ENCODE measurements around the gene LYZL1.
A peak's percentile ranks its signal among the peaks of the same experiment; 100 is the strongest.
"Not testable (repeated sequence)": the region's sequence is repeated elsewhere in the genome, so short reads cannot be mapped to it uniquely, and the experiment has no call there.

The LYZL1 gene

DNA sequence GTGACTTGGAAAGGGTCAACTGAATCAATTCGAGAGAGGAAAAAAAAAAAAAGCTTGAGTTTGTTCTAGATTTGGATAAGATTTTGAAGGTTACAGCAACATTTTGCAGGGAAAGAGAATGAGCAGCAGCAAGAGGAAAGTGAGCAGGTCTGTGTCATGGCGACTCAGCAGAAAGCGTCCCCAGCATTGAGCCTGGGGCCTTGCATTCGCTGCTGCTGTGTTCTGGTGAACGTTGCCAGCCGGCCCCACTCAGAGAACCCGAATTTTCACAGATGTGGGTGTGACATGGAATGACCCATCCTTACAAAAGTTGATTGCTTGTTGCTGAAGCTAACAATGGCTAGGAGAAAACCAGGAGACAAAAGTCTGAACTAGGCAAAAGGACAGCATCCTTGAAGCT, 21.6 kb downstream of the LYZL1 start:
- not testable (repeated sequence) for DNase-seq

DNA sequence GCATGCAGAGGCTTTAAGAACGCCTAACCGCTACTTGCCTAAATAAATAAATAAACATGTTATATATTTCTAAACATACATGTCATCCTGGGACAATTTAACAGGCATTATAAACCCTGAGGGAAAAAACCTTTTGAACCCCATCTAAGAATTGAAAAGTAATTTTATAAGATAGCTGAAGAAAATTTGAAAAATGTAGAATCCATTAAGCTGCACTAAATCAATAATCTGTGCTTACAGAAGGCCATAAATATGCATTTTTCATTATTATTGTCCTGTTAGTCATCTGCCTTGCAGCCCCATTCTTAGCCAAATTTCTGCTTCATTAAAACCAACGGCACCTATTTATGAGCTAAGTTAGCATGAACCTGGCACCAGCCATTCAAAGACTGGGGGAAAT, 24.2 kb downstream of the LYZL1 start:
- DNase-seq = no peak

GRCh38 chr10:29314726-29315125, 25.9 kb downstream of the LYZL1 start:
- DNase-seq = no peak

GRCh38 chr10:29315814-29316213, 26.9 kb downstream of the LYZL1 start:
- no peak for DNase-seq

DNA sequence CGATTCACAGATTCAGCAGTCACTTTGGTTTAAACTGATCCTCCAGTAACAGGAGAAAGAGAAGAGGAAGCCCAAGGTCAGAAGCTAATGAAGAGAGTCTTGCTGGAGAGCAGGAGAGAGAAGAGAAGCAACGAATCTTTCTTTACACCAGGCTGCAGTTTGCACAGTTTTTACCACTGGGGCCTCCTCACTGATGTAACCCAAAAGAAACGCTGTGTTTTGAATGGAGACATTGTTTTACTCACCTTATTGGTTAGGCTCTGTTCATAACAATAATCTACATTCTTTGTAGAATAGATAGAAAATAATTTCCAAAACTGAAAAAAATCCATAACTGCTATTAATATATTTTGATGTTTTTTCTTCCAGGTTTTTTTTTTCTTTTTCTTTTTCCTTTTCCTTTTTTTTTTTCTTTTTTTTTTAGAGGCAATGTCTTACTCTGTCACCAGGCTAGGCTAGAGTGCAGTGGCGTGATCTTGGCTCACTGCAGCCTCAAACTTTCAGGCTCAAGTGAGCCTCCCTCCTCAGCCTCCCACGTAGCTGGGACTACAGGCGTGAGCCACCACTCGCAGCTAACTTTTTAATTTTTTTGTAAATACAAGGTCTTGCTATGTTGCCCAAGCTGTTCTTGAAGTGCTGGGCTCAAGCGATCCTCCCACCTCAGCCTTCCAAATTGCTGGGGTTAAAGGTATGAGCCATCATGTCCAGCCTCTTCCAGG, 27.6 kb downstream of the LYZL1 start:
- DNase-seq = no peak

DNA sequence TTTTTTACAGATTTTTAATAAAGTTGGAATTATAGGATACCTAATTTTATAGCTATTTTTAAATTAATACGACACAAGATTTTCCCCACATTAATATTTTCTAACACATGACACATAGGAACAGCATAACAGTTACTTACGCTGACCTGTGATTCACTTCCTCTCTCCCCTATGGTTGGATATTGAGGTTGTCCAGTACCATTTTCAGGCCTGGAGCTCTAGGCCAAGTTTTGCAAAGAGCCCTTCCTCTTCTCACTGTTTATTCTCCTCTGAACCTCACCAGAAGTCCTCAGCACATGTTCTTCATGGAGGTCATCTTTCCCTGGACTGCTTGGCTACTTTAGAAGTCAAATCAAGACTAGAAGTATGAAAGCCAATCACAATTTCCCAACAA, 28.2 kb downstream of the LYZL1 start:
- DNase-seq = no peak

GRCh38 chr10:29317423-29318021, 28.7 kb downstream of the LYZL1 start:
- no peak for DNase-seq

- peak; percentile 63 for DNase-seq
These were observed 29.5 kb downstream of the LYZL1 start for GRCh38 chr10:29318141-29319071.

GRCh38 chr10:29319205-29319781, 30.4 kb downstream of the LYZL1 start:
- DNase-seq = no peak

DNA sequence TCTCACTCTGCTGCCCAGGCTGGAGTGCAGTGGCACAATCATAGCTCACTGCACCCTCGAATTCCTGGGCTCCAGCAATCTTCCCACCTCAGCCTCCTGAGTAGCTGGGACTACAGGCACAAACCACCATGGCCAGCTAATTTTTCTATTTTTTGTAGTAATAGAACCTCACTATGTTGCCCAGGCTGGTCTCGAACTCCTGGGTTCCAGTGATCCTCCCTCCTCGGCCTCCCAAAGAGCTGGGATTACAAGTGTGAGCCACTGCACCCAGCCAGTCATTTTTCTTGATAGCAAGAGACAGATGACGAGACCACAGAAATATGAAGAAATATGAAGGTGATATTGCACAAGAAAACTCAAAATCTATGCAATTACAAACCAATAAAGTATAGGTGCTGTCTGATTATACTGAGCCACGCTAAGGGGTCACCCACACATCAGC, 31.8 kb downstream of the LYZL1 start:
- not testable (repeated sequence) for DNase-seq

DNA sequence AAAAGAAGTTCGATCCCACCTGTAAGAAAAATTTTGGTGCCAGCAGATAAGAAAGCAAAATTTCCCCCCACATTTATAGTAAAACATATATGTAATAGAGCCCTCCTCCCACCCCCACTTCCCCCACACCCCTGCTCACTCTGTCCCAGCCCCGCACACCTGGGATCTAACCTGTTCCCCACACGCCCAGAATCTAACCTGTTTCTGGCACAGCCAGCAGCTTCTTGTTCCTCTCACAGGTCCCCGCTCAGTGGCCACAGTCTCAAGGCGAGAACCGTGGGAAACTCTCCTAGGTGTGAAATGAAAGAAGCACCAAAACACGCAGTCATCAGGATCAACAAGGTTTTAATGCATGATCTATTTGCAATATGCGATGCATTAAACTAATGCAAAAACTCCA, 32.8 kb downstream of the LYZL1 start:
- no peak for DNase-seq

DNA sequence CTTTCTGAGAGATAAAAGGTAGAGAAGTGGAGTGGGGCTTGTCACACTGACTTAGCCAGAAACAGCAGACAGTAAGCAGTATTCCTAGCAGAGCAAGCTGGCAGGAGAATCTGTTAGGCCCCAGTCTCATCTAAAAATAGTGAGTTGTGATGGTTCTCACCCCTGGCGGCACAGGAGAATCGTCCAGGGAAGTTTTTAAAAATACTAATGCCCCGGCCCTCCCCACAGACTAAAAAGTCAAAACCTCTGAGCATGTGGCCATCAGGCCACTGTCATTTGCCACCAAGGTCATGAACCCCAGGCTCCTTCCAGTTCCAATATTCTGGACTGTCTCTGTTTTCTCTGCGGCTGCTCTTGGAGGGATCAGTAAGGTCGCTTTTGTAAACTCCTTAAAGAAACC, 34.0 kb downstream of the LYZL1 start:
- DNase-seq = no peak

GRCh38 chr10:29323367-29323766, 34.5 kb downstream of the LYZL1 start:
- no peak for DNase-seq

DNA sequence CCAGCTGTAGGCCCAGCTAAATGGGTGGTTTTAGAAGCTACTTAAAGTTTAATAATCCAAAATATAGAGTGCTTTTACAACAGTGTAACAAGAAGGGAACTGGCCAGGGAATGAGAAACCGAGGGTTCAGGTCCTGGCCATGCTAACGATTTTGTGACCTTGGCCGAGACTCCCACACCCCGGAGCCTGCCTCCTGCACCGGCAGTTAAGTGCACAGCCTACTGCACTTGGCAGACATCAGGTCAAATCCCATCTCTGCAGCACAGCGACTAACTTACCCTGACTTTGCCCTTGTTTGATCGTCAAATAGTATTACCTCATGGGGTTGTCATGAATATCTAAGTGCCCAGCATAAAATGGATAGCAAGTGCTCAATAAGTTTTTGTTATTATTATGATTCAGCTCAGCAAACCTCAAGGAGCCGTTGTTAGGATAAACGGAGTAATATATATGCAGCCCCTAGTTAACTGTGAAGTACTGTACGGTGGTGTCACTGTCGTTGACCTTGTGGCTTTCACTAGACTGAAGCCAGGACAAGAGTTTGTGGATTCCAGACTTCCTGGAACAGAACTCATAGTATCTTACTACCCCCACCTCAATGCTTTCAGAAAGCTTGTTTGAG, 35.5 kb downstream of the LYZL1 start:
- no peak for DNase-seq

GRCh38 chr10:29326299-29326698, 37.4 kb downstream of the LYZL1 start:
- DNase-seq = no peak

DNA sequence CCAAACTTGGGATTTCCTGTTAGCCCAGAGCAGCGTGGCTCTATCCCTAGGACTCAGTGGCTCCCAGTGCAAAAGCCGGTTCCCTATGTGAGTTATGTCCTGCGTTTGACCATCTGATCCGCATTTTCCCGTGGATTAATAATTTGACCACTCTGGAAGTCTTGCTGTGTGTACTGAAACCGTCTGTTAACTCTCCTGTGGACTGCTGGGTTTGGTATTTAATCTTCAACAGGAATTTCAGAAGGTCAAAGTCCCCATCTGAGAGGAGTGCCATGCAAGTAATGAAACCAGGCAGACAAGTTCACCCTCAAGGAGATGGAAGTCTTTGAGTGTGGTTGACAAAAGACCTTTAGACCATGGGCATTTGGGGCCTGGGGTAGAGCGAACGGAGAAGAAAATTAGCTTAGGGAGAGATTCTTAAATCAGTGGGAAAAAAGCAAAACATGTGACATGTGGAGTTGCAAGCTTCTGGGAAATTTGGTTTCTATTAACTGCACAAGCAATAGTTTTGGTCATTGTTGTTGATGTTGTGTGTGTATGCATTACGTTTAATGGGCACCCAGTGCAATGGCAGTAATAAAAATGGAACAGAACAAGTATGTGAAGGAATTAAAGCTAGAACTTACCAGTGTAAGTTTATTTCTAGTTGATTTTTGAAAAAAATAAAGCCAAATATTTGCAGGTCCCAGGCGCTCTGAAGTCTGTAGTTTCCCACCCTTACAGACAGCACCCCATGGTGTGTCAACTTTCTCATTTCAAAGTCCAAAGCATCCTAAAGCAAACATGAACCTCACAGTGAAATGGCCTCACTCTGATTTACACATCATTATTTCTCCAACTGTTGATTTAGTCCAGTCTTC, 38.2 kb downstream of the LYZL1 start:
- DNase-seq = no peak

GRCh38 chr10:29327746-29328102, 38.9 kb downstream of the LYZL1 start:
- no peak for DNase-seq

DNA sequence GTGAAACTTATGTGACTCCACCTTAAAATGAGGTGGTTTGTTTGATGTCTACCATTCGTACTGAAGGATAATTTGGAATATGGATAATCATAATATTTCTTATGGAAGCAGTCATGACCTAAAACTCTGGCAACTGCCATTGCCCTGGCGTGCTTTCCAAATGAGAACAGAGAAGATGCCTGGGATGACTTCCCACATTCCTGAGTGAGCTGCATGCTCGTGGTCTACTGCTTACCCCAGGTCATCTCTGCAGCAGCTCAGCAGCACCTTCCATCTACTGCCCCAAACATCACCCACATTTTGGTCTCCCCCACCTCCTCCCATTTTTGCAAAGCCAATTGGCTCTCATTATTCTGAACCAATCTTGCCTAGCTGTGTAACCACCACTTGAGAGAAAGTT, 40.1 kb downstream of the LYZL1 start:
- no peak for DNase-seq

DNA sequence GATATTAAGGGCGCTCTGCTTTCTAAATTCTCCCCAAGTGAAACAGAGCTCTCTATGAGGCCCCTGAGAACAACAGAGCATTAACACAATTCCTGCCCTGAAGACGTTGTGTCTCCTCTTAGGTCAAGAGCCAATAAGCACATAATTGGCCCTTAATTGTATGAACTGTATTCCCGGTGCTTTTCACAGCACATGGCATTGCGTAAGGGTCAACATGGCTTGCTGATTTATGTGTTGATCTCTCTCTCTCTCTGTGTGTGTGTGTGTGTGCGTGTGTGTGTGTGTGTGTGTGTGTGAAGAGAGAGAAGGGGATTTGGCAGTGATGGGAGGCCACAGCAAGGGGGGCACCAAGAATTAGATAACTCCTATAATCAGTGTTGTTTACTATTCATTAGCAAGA, 40.5 kb downstream of the LYZL1 start:
- DNase-seq = no peak

DNA sequence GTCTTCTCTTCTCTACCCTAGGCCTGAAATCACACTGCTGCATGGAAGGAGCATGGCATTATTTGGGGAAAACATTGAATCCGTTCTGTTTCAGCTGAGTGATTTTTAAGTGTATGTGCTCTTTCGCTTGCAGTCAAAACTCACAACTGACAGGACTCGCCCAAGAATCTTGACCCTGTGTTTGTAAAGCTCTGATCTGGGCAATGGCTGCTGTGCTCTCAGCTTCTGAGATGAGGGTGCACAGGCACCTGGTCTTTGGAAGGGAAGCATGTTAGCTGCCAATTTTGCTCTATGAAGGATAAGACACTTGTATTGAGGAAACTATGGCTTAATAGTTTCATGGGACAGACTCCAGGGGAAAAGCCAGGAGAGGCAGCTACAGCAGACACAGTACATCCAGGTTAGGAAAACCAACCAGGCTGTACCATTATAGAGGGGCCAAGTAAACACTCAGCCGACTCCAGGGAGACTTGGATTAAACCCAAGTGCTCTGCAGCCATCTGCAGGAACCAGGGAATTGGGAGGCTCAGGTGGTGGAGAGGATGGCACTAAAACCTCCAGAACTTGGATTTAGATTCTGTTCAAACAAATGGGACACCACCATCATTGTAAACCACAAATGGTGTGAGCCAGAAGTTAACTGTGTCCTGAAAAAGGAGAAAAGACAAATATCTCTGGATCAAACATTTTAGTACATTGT, 43.3 kb downstream of the LYZL1 start:
- no peak for DNase-seq

- DNase-seq = no peak
These were observed 43.9 kb downstream of the LYZL1 start for GRCh38 chr10:29332761-29333148.

All from right forelimb (tissue), 1 donor.